Inferior parietal cortex (tissue), 1 donor: ENCODE data around the gene CCL28.
A peak's percentile ranks its signal among the peaks of the same experiment; 100 is the strongest.
"Not testable (repeated sequence)": the region's sequence is repeated elsewhere in the genome, so short reads cannot be mapped to it uniquely, and the experiment has no call there.

Source experiments
- DNase-seq: peaks from one replicate; pipeline ENCODE4 v3.0.0-alpha.2; 2016; ENCODE audit errors: extremely low spot score

CCL28 gene

GRCh38 chr5:43412156-43412555 lies at the start of gene CCL28:
CCL28 (minus strand) TSS chr5:43412391; CDS start chr5:43412316, 75 bp downstream.
- no peak for DNase-seq

GRCh38 chr5:43461066-43461465 lies 48.9 kb upstream of the CCL28 start:
- DNase-seq = no peak

GRCh38 chr5:43456556-43456955 lies 44.4 kb upstream of the CCL28 start:
- no peak for DNase-seq

GRCh38 chr5:43441575-43441974 lies 29.4 kb upstream of the CCL28 start:
- not testable (repeated sequence) for DNase-seq

GRCh38 chr5:43437062-43437660 lies 25.0 kb upstream of the CCL28 start:
- DNase-seq = no peak

GRCh38 chr5:43433382-43433781 lies 21.2 kb upstream of the CCL28 start:
- DNase-seq = no peak

GRCh38 chr5:43432486-43433375 lies 20.5 kb upstream of the CCL28 start:
- no peak for DNase-seq

- DNase-seq = no peak
Observed at GRCh38 chr5:43429706-43430105, 17.5 kb upstream of the CCL28 start.

- DNase-seq = no peak
Observed at GRCh38 chr5:43429016-43429415, 16.8 kb upstream of the CCL28 start.

- no peak for DNase-seq
Observed at GRCh38 chr5:43427306-43427705, 15.1 kb upstream of the CCL28 start.

GRCh38 chr5:43425983-43426382 lies 13.8 kb upstream of the CCL28 start:
- no peak for DNase-seq

GRCh38 chr5:43423086-43423485 lies 10.9 kb upstream of the CCL28 start:
- DNase-seq = not testable (repeated sequence)

GRCh38 chr5:43422143-43422542 lies 10.0 kb upstream of the CCL28 start:
- DNase-seq = no peak

- no peak for DNase-seq
Observed at GRCh38 chr5:43421450-43422133, 9.4 kb upstream of the CCL28 start.

GRCh38 chr5:43420241-43420640 lies 8.1 kb upstream of the CCL28 start:
- no peak for DNase-seq

- no peak for DNase-seq
Observed at GRCh38 chr5:43418561-43418960, 6.4 kb upstream of the CCL28 start.

- no peak for DNase-seq
Observed at GRCh38 chr5:43416803-43417394, 4.7 kb upstream of the CCL28 start.

- peak; percentile 11 for DNase-seq
Observed at GRCh38 chr5:43415935-43416802, 4.0 kb upstream of the CCL28 start.

- no peak for DNase-seq
Observed at GRCh38 chr5:43413966-43414365, 1.8 kb upstream of the CCL28 start.

- no peak for DNase-seq
Observed at GRCh38 chr5:43412644-43413043, 453 bp upstream of the CCL28 start.

GRCh38 chr5:43411495-43411894 lies 696 bp downstream of the CCL28 start:
- DNase-seq = no peak
